Erythroblast (primary cell): ENCODE data around the gene DOCK4.

ENCODE experiments used
- GATA1 ChIP-seq: IDR thresholded peaks from 2 replicates; pipeline ENCODE4 v1.6.1; 2011; ENCODE audit warnings: low read depth, mild to moderate bottlenecking, control low read depth, low read length, moderate library complexity
- POLR2A ChIP-seq: IDR thresholded peaks from 2 replicates; pipeline ENCODE4 v1.6.1; 2011; ENCODE audit warnings: mild to moderate bottlenecking, low read length

DNA sequence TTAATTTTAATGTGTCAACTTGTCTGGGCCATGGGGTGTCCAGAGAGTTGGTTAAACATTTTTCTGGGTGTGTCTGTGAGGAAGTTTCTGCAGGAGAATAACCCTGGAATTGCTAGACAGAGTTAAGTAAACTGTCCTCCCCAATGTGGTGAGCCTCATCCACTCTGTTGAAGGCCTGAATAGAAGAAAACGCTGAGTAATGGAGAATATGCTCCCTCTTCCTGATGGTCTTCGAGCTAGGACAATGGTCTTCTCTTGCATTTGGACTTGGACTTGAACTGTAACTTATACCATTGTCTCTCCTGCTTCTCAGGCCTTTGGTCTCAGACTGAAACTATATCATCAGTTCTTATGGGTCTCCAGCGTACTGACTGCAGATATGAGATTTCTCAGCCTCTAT is 347.9 kb downstream of the DOCK4 start:
- TF ChIP-seq POLR2A (no peak), GATA1 (no peak)
